ENCODE results near the gene RAMP3.

- TF ChIP-seq, protein P1, sequence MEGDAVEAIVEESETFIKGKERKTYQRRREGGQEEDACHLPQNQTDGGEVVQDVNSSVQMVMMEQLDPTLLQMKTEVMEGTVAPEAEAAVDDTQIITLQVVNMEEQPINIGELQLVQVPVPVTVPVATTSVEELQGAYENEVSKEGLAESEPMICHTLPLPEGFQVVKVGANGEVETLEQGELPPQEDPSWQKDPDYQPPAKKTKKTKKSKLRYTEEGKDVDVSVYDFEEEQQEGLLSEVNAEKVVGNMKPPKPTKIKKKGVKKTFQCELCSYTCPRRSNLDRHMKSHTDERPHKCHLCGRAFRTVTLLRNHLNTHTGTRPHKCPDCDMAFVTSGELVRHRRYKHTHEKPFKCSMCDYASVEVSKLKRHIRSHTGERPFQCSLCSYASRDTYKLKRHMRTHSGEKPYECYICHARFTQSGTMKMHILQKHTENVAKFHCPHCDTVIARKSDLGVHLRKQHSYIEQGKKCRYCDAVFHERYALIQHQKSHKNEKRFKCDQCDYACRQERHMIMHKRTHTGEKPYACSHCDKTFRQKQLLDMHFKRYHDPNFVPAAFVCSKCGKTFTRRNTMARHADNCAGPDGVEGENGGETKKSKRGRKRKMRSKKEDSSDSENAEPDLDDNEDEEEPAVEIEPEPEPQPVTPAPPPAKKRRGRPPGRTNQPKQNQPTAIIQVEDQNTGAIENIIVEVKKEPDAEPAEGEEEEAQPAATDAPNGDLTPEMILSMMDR (IDR thresholded peaks at IDR 0.05): no peak
- TF ChIP-seq EZH2 (IDR thresholded peaks at IDR 0.05; ENCODE audit: borderline replicate concordance, insufficient read depth, low read depth, low read length, poor library complexity, severe bottlenecking): no peak
Observed at GRCh38 chr7:45133352-45133751, 24.2 kb upstream of the RAMP3 start.

Data from B cell (primary cell).